ENCODE results near the gene CPM. TPM values are rescaled to one million over a fixed set of nuclear protein-coding genes. Genes with fewer than 3 reads are reported as not detected.

The CPM gene
- total RNA-seq, 1 experiment from 2014 or later = 0.96 TPM

- Mint-ChIP-seq H3K4me1 (peaks cover 11% of the 10 kb centered on the region), H3K27me3 (ENCODE audit: low read depth) (no peaks in the 10 kb centered on the region), H3K27ac (peak overlapping the region; percentile 50; the same call in 1 of the 2 replicates), H3K4me3 (no peak overlapping the region), H3K36me3 (peaks cover 75% of the 10 kb centered on the region), H3K9me3 (no peaks in the 10 kb centered on the region)
- POLR2A ChIA-PET = interaction anchor here (0.6 kb wide), 1 partner anchor 494 kb away, joined by 4 read pairs; no protein-coding TSS in a partner anchor
- TF ChIP-seq CTCF (IDR thresholded peaks at IDR 0.05) (no peak), CREB1 (CRISPR knock-in tag; IDR thresholded peaks at IDR 0.05) (no peak), MLX (CRISPR knock-in tag; IDR thresholded peaks at IDR 0.05) (no peak)
- CTCF ChIA-PET = interaction anchor here (0.6 to 1.8 kb wide), 4 partner anchors 8 to 516 kb away, joined by 3 to 7 read pairs (median 4); partner anchors contain the start of gene MDM2
- ATAC-seq (no peak), DNase-seq (ENCODE audit: low spot score) (no peak)
These were observed 117.6 kb downstream of the CPM start for GRCh38 chr12:68815232-68815927.

- peaks cover 74% of the 10 kb centered on the region for H3K36me3 Mint-ChIP-seq
- no peaks in the 10 kb centered on the region for H3K9me3 Mint-ChIP-seq
- no peak for TF ChIP-seq CREM (CRISPR knock-in tag; IDR thresholded peaks at IDR 0.05)
- no peak overlapping the region for H3K4me3 Mint-ChIP-seq
- H3K27ac Mint-ChIP-seq = peak overlapping the region; percentile 50; the same call in 1 of the 2 replicates
- POLR2A ChIA-PET = interaction anchor here (0.6 kb wide), 1 partner anchor 494 kb away, joined by 4 read pairs; no protein-coding TSS in a partner anchor
- ATAC-seq (no peak), DNase-seq (ENCODE audit: low spot score) (no peak)
- peaks cover 11% of the 10 kb centered on the region for H3K4me1 Mint-ChIP-seq
- CTCF ChIA-PET = interaction anchor here (0.6 to 1.5 kb wide), 3 partner anchors 16 to 516 kb away, joined by 3 to 5 read pairs (median 3); no protein-coding TSS in a partner anchor
- no peaks in the 10 kb centered on the region for H3K27me3 Mint-ChIP-seq (ENCODE audit: low read depth)
These were observed 118.3 kb downstream of the CPM start for GRCh38 chr12:68814490-68815231.

GRCh38 chr12:68813242-68813593 lies 119.8 kb downstream of the CPM start:
- peaks cover 73% of the 10 kb centered on the region for H3K36me3 Mint-ChIP-seq
- ChIA-PET CTCF (interaction anchor here (2.4 kb wide), 1 partner anchor 17 kb away, joined by 13 read pairs; no protein-coding TSS in a partner anchor), POLR2A (interaction anchor here (0.6 kb wide), 1 partner anchor 17 kb away, joined by 4 read pairs; no protein-coding TSS in a partner anchor)
- H3K4me3 Mint-ChIP-seq = no peak overlapping the region
- DNase-seq (ENCODE audit: low spot score) (no peak), ATAC-seq (no peak)
- no peak overlapping the region; the same call in 1 of the 2 replicates for H3K27ac Mint-ChIP-seq
- peaks cover 11% of the 10 kb centered on the region for H3K4me1 Mint-ChIP-seq
- H3K9me3 Mint-ChIP-seq = no peaks in the 10 kb centered on the region
- no peaks in the 10 kb centered on the region for H3K27me3 Mint-ChIP-seq (ENCODE audit: low read depth)
- TF ChIP-seq ZMAT4 (CRISPR knock-in tag; IDR thresholded peaks at IDR 0.05) (no peak), USF1 (CRISPR knock-in tag; IDR thresholded peaks at IDR 0.05) (no peak), PREB (CRISPR knock-in tag; IDR thresholded peaks at IDR 0.05; ENCODE audit: borderline replicate concordance) (no peak), GRHL2 (CRISPR knock-in tag; IDR thresholded peaks at IDR 0.05; ENCODE audit: insufficient replicate concordance, severe bottlenecking) (no peak), TP53 (CRISPR knock-in tag; IDR thresholded peaks at IDR 0.05) (no peak), ZSCAN18 (CRISPR knock-in tag; IDR thresholded peaks at IDR 0.05) (no peak), NR1H2 (CRISPR knock-in tag; IDR thresholded peaks at IDR 0.05) (no peak), NFATC4 (CRISPR knock-in tag; IDR thresholded peaks at IDR 0.05) (no peak), RORB (CRISPR knock-in tag; IDR thresholded peaks at IDR 0.05) (no peak), HMGA2 (CRISPR knock-in tag; IDR thresholded peaks at IDR 0.05) (no peak), ATF6 (CRISPR knock-in tag; IDR thresholded peaks at IDR 0.05) (no peak), RELA (CRISPR knock-in tag; IDR thresholded peaks at IDR 0.05; ENCODE audit: borderline replicate concordance) (no peak), TCF7 (CRISPR knock-in tag; IDR thresholded peaks at IDR 0.05; ENCODE audit: low read depth) (no peak), E2F1 (CRISPR knock-in tag; IDR thresholded peaks at IDR 0.05) (no peak), NR3C1 (CRISPR knock-in tag; conservative IDR thresholded peaks at IDR 0.05; ENCODE audit: low read depth) (no peak)

Data from WTC11 (cell line).